PC-3 (cell line): ENCODE data around the gene SRSF5.

ENCODE experiments used
- CTCF ChIP-seq: fragments of 300-600 bp; sonication (generic); conservative IDR thresholded peaks from 2 replicates; pipeline ENCODE4 v1.5.1; 2017; ENCODE audit warnings: antibody characterized with exemption, low read depth, mild to moderate bottlenecking, low read length
- EZH2 ChIP-seq: fragments of 300-600 bp; sonication (generic); IDR thresholded peaks from one replicate; pipeline ENCODE4 v1.6.1; 2017; ENCODE audit warnings: antibody characterized with exemption, mild to moderate bottlenecking, low read length; ENCODE audit not compliant: unreplicated experiment

GRCh38 chr14:69797573-69798338 is 30.8 kb downstream of the SRSF5 start:
- TF ChIP-seq CTCF: no peak
- TF ChIP-seq EZH2: no peak
